Right lobe of liver (tissue), 6 donors: ENCODE measurements around the gene PIGQ. TPM values are rescaled to one million over a fixed set of nuclear protein-coding genes. Genes with fewer than 3 reads are reported as not detected.

ENCODE experiments used
- ATAC-seq, 4 donors: fragments of 200-7000 bp; cut with Tn5 transposase; one replicate each; pipeline ENCODE4 v1.9.1; 2020; ENCODE audit warnings: mild to moderate bottlenecking in 4 of 4, moderate library complexity in 4 of 4
- DNase-seq, 3 donors: peaks; one replicate each; pipeline ENCODE4 v3.0.0-alpha.2; 2020
- H3K27ac ChIP-seq, 3 donors: fragments of 200-600 bp; one replicate each; pipeline ENCODE4 v1.8.0; 2022
- H3K27me3 ChIP-seq, 2 donors: fragments of 200-600 bp; one replicate each; pipeline ENCODE4 v1.8.0; 2022
- H3K36me3 ChIP-seq, 4 donors: fragments of 200-600 bp; sonication (generic) in 1 of 4; one replicate each; pipeline versions ENCODE4 v1.5.1 to v1.8.0; 2017 to 2022; ENCODE audit warnings: control low read depth in 1 of 4
- H3K4me1 ChIP-seq, 4 donors: fragments of 200-600 bp; sonication (generic) in 1 of 4; one replicate each; pipeline versions ENCODE4 v1.5.1 to v1.8.0; 2017 to 2022; ENCODE audit warnings: control low read depth in 1 of 4
- H3K4me3 ChIP-seq, 3 donors: fragments of 200-600 bp; one replicate each; pipeline ENCODE4 v1.8.0; 2022
- H3K9me3 ChIP-seq, 4 donors: fragments of 200-600 bp; sonication (generic) in 1 of 4; one replicate each; pipeline versions ENCODE4 v1.5.1 to v1.8.0; 2017 to 2022; ENCODE audit warnings: control low read depth in 1 of 4
- CTCF ChIP-seq, 4 donors: fragments of 200-600 bp in 3 of 4; fragments of 450-650 bp in 1 of 4; IDR thresholded peaks; one replicate each; pipeline versions ENCODE4 v1.5.1 to v1.8.0; 2016 to 2022; ENCODE audit warnings: antibody characterized with exemption in 4 of 4, mild to moderate bottlenecking in 2 of 4
- POLR2A ChIP-seq: fragments of 450-650 bp; IDR thresholded peaks from one replicate; pipeline ENCODE4 v1.6.1; 2017; ENCODE audit warnings: antibody characterized with exemption, mild to moderate bottlenecking
- WGBS: methylation state at CpG from one replicate; pipeline ENCODE4 v1.1.6; 2018; ENCODE audit warnings: low coverage, low lambda C conversion rate; ENCODE audit not compliant: insufficient coverage; ENCODE audit errors: missing lambda C conversion rate; 5-methylcytosine and 5-hydroxymethylcytosine counted together
- intact Hi-C, 2 donors: fragments of 100-400 bp; cut with DNase I; formaldehyde crosslinking; loops; one replicate each; pipeline versions ENCODE4 v1.11.2 to v1.14.1; 2022
- total RNA-seq, 6 experiments: library from RNA; depleted of rRNA in 2 of 6; stranded (reverse); fragments of >200 nt in 2 of 6; fragmentation: NEBNext Ultra II Directional in 3 of 6; extraction: Animal tissue kit (Norgen Biotek cat#: 25700) in 3 of 6; gene quantifications; one replicate each; pipeline versions ENCODE4 v1.1.0 to v1.2.4, GENCODE V29; 2016 to 2023
- donor health status: DM: no; HTN: yes; CAD: no.
- donor health status: DM: no; HTN: no; CAD: no.
- donor health status: DM: no; HTN: no; CAD: no.
- donor health status: DM: no; HTN: yes; CAD: no.
- donor health status: DM: no; HTN: yes; CAD: no.

The PIGQ gene
- total RNA-seq, 6 experiments from 2014 or later = 19.5 to 32.0 (median 27.8) TPM

DNA sequence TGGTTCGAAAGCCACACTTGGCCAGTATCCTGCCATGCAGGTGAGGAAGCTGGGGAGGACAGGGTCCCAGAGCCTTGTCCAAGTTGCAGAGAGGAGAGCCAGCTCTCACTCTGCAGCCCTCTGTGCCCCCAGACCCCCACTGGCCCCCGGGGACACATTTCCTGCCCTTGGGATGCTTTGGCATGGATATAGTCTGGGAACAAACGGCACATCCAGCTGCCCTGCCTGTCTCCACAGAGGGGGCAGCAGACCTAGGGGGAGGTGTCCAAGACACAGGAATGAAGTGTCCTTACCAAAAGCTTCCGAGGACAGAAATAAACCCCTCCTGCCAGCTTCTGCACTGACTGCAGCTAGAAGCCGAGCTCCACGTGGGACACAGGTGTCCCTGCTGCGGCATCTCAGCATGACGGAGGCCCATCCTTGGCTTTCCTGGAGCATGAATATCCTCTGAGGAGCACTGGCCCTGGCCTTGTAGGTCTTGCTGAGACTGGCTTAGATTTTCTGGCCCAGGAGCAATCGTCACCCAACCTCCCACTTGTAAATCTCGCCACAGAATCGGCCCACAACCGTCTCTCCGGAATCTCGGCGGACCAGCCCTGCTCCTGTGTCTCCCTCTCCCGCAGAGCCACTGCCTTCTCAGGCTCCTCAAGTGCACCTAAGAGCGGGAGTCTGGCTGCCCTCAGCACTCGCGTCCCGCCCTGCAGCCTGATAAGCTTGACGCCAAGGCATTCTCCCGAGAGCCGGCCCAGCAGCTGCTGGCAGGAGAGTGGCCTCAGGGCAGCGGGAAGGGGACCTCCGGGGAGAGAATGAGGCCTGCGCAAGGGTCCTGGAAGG, 43.4 kb upstream of the PIGQ start:
- no peak for TF ChIP-seq POLR2A
- Histone ChIP-seq H3K4me3 (peak overlapping the region; percentile 82 to 90 (median 90)), H3K9me3 (no peaks in the 10 kb centered on the region), H3K4me1 (peaks cover 0 to 27% (median 13%) of the 10 kb centered on the region in 4 donors), H3K27ac (peak overlapping the region; percentile 98 to 99 (median 99)), H3K36me3 (no peaks in the 10 kb centered on the region), H3K27me3 (no peaks in the 10 kb centered on the region)
- intact Hi-C loops = no loop called here
- ATAC-seq (peak; percentile 1 to 4 (median 2)), DNase-seq (no peak)
- 4% methylated on average over 14 of the region's 26 CpGs for WGBS

DNA sequence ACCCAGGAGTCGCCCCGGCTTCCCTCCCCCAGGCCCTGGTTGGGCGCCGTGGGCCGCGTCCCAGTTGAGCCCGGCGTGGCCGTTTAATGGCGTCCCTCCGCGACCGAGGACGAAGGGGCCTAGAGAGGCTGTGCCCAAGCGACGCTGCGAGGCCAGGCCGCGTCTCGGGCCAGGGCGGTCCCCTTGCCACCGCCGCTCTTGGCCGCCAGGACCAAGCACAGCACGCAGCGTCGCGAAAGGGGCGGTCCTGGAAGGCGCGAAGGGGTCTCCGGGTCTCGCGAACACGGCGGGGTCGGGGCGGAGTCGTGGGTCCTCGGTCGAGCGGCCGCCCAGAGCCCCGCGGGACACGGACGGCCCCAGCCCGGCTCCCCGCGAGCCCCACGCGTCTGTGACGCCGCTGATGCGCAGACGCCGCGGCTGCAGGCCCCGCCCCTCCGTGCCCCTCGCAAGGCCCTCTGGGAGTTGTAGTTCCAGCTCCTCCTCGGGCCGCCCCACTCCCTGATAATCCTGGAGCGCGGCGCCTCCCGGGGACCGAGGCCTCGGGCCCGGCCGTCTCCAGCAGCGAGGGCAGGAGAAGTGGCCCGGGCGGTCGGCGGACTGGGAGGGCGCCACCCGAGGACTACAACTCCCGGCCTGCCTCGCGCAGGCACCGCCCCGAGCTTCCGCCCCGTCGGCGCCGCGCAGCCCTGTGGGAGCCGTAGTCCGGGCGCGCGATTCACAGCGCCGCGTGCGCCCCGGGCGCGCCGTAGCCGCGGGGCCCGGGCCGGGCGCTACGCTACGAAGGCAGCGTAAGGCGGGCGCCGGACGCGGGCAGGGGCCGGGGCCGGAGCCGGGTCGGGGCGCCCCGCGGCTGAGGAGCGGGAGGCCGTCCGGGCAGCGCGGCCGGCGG, 42.5 kb upstream of the PIGQ start, which contains the start of gene CAPN15:
Gene CAPN15 (plus strand): TSS at position 698 of the 889 bp plus-strand sequence. CDS start 19,127 bp downstream, outside the sequence.
- peak in 1 of 4 donors; percentile 40 for TF ChIP-seq CTCF (IDR thresholded peaks at IDR 0.05)
- TF ChIP-seq POLR2A = peak; percentile 74
- H3K4me1 ChIP-seq = peaks cover 0 to 27% (median 13%) of the 10 kb centered on the region in 4 donors
- H3K27ac ChIP-seq = peak within 1 kb of the TSS; percentile 98 to 99 (median 99)
- intact Hi-C loops = no loop called here
- peak; percentile 78 to 89 (median 83) for ATAC-seq
- 0% methylated on average over 11 of the region's 129 CpGs for WGBS
- peak within 1 kb of the TSS; percentile 82 to 90 (median 90) for H3K4me3 ChIP-seq
- H3K36me3 ChIP-seq = no peaks in the 10 kb centered on the region
- H3K27me3 ChIP-seq = no peaks in the 10 kb centered on the region
- H3K9me3 ChIP-seq = no peaks in the 10 kb centered on the region
- peak; percentile 90 to 91 (median 91) for DNase-seq

DNA sequence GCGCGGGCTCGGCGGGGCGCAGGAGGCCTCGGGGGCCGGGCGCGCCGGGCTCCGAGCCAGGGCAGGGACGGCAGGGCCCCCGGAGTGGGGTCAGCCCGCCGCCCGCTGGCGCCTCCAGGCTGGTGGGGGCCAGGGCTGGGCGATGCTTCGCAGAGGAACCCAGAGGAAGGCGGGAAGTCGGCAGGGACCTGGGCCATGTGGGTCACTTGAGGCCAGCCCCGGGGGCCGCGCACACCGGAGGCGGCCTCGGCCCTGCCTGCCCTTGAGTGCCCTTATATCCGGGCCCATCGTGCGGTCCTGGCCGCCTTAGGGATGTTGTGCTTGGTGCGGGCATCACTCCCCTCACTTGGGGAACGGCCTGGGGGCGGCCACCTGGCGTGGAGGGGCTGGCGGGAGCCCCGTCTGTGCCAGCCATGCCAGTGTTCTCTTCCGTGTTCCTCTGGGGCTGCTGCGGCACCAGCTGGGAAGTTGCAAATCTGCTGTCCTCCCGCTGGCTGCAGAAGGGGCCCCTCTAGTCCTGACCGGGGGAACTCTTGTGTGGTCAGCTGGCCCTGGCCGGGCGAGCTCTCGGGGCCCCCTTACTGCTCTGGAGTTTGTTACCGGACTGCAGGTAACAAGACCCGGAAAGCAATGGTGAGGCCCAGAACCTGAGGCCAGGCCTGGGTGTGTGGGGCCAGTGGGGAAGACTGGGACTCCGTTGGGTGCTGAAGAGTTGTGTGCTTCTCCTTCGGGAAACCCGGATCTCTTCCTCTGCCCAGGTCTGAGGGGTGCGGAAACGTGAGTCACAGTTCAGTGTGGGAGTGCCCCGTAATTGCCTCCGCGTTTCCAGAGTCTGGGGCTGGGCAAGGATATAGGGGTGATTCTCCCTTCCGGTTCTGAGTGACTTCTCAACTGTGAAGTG, 41.4 kb upstream of the PIGQ start:
- H3K36me3 ChIP-seq = no peaks in the 10 kb centered on the region
- H3K27me3 ChIP-seq = no peaks in the 10 kb centered on the region
- 6% methylated on average over 6 of the region's 55 CpGs for WGBS
- ATAC-seq (peak in 2 of 4 donors; percentile 2 to 6), DNase-seq (no peak)
- H3K4me3 ChIP-seq = peak overlapping the region; percentile 75 to 90 (median 79)
- TF ChIP-seq POLR2A (no peak), CTCF (IDR thresholded peaks at IDR 0.05) (no peak)
- H3K9me3 ChIP-seq = no peaks in the 10 kb centered on the region
- intact Hi-C loops = no loop called here
- H3K4me1 ChIP-seq = peaks cover 0 to 32% (median 15%) of the 10 kb centered on the region in 4 donors
- peak overlapping the region; percentile 21 to 99 (median 65) for H3K27ac ChIP-seq

- DNase-seq (no peak), ATAC-seq (no peak)
- Histone ChIP-seq H3K36me3 (no peaks in the 10 kb centered on the region), H3K9me3 (no peaks in the 10 kb centered on the region), H3K27ac (peak overlapping the region in 1 of 3 donors; percentile 65), H3K4me3 (peak overlapping the region; percentile 75 to 90 (median 79)), H3K4me1 (peaks cover 0 to 38% (median 17%) of the 10 kb centered on the region in 4 donors), H3K27me3 (no peaks in the 10 kb centered on the region)
- intact Hi-C loops = no loop called here
- TF ChIP-seq CTCF (IDR thresholded peaks at IDR 0.05) = no peak
- TF ChIP-seq POLR2A = no peak
- WGBS = 31% methylated on average over 3 of the region's 12 CpGs
Measured at GRCh38 chr16:529012-529575, 40.7 kb upstream of the PIGQ start.
